A673 (cell line): Measurements from ENCODE around the gene HOXC5. TPM values are rescaled to one million over a fixed set of nuclear protein-coding genes. Genes with fewer than 3 reads are reported as not detected.

Experiments used
- BruUV-seq: library from RNA; stranded (reverse); fragments of 400-500 nt; replicated peaks from 2 replicates; lab custom pipeline; 2021; lab: Mats Ljungman, UMichigan
- CTCF ChIA-PET: fragments of 300-600 bp; sonication (Branson Sonifier 250); formaldehyde crosslinking; loops from one replicate; lab custom pipeline; 2022; ENCODE audit warnings: antibody characterized with exemption; lab: Charles Lee
- POLR2A ChIA-PET: fragments of 300-600 bp; sonication (Branson Sonifier 250); formaldehyde crosslinking; loops from one replicate; lab custom pipeline; 2022; ENCODE audit warnings: antibody characterized with exemption; ENCODE audit not compliant: low non-redundant PET; lab: Charles Lee
- DNase-seq: peaks from one replicate; pipeline ENCODE4 v3.0.0-alpha.2; 2015; ENCODE audit warnings: low spot score
- H3K27ac ChIP-seq: fragments of 200-600 bp; sonication (generic); 2 replicates; pipeline ENCODE4 v1.5.1; 2016; ENCODE audit warnings: mixed run types, low read depth, mild to moderate bottlenecking, mixed read lengths, antibody characterized with exemption, low read length; ENCODE audit not compliant: poor library complexity, severe bottlenecking
- H3K27me3 ChIP-seq: fragments of 200-600 bp; sonication (generic); replicated peaks from 2 replicates; pipeline ENCODE4 v1.6.1; 2017; ENCODE audit warnings: mixed run types, low read depth, mild to moderate bottlenecking, mixed read lengths, antibody characterized with exemption, low read length; ENCODE audit not compliant: insufficient read depth, poor library complexity
- H3K36me3 ChIP-seq: fragments of 200-600 bp; sonication (generic); 2 replicates; pipeline ENCODE4 v1.6.1; 2016; ENCODE audit warnings: mixed run types, mild to moderate bottlenecking, mixed read lengths, antibody characterized with exemption, low read length; ENCODE audit not compliant: insufficient read depth, poor library complexity, severe bottlenecking
- H3K4me1 ChIP-seq: fragments of 200-600 bp; sonication (generic); 2 replicates; pipeline ENCODE4 v1.6.1; 2017; ENCODE audit warnings: mixed run types, mild to moderate bottlenecking, mixed read lengths, antibody characterized with exemption, low read length; ENCODE audit not compliant: insufficient read depth, poor library complexity, severe bottlenecking
- H3K4me3 ChIP-seq: fragments of 200-600 bp; sonication (generic); 2 replicates; pipeline ENCODE4 v1.5.1; 2016; ENCODE audit warnings: low read depth, mixed run types, mild to moderate bottlenecking, mixed read lengths, low read length; ENCODE audit not compliant: poor library complexity, severe bottlenecking
- H3K9me3 ChIP-seq: fragments of 200-600 bp; sonication (generic); 2 replicates; pipeline ENCODE4 v1.6.1; 2016; ENCODE audit warnings: mixed run types, low read depth, mild to moderate bottlenecking, mixed read lengths, antibody characterized with exemption, low read length; ENCODE audit not compliant: poor library complexity, severe bottlenecking
- EZH2 ChIP-seq: fragments of 200-600 bp; sonication (generic); IDR thresholded peaks from 2 replicates; pipeline ENCODE4 v1.6.1; 2017; ENCODE audit warnings: borderline replicate concordance, low read depth, mild to moderate bottlenecking, mixed read lengths, antibody characterized with exemption, low read length; ENCODE audit not compliant: poor library complexity, severe bottlenecking
- intact Hi-C: fragments of 100-400 bp; cut with micrococcal nuclease; formaldehyde crosslinking; loops from one replicate; pipeline ENCODE4 v1.10.0; 2022; ENCODE audit not compliant: unreplicated experiment
- total RNA-seq: library from RNA; stranded (reverse); gene quantifications from 2 replicates; pipeline ENCODE4 v1.2.3, GENCODE V29; 2021
- TF ChIP-seq, protein P1 (sequence below): fragments of 300-800, 200-600 bp; sonication (generic); conservative IDR thresholded peaks from 2 replicates; pipeline ENCODE4 v1.5.1; 2017; ENCODE audit warnings: low read depth, mild to moderate bottlenecking, antibody characterized with exemption, low read length, moderate library complexity, mixed read lengths

HOXC5 gene
- total RNA-seq, 1 experiment from 2014 or later, result 1.9 TPM

DNA sequence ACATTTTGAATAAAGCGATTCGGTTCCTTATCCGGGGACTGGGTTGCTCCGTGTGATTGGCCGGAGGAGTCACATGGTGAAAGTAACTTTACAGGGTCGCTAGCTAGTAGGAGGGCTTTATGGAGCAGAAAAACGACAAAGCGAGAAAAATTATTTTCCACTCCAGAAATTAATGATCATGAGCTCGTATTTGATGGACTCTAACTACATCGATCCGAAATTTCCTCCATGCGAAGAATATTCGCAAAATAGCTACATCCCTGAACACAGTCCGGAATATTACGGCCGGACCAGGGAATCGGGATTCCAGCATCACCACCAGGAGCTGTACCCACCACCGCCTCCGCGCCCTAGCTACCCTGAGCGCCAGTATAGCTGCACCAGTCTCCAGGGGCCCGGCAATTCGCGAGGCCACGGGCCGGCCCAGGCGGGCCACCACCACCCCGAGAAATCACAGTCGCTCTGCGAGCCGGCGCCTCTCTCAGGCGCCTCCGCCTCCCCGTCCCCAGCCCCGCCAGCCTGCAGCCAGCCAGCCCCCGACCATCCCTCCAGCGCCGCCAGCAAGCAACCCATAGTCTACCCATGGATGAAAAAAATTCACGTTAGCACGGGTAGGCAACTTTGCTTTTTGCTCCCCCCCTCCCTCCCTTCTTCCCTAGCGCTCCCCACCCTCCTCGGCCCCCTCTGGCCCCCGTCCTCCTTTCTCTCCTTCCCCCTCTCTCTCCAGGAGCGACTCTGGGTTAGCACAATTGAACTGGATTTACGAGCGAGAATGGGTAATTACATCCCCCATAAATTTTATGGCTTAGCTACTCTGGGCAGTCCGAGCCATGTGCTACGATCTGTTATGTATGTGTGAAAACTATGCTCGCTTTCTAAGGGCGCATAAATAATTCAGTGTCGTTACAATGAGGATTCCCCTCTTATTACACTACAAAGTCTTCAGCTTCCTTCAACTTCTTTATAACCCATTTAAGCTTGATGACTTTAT lies 21.2 kb downstream of the HOXC5 start, which contains the start of gene HOXC4:
Gene HOXC4 (plus strand): TSS at position 85 of the 991 bp plus-strand sequence. CDS start 88 bp downstream, at position 173.
- TF ChIP-seq, protein P1, sequence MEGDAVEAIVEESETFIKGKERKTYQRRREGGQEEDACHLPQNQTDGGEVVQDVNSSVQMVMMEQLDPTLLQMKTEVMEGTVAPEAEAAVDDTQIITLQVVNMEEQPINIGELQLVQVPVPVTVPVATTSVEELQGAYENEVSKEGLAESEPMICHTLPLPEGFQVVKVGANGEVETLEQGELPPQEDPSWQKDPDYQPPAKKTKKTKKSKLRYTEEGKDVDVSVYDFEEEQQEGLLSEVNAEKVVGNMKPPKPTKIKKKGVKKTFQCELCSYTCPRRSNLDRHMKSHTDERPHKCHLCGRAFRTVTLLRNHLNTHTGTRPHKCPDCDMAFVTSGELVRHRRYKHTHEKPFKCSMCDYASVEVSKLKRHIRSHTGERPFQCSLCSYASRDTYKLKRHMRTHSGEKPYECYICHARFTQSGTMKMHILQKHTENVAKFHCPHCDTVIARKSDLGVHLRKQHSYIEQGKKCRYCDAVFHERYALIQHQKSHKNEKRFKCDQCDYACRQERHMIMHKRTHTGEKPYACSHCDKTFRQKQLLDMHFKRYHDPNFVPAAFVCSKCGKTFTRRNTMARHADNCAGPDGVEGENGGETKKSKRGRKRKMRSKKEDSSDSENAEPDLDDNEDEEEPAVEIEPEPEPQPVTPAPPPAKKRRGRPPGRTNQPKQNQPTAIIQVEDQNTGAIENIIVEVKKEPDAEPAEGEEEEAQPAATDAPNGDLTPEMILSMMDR, result no peak
- no peak for TF ChIP-seq EZH2
- Histone ChIP-seq H3K9me3 (no peaks in the 10 kb centered on the region), H3K27me3 (no peaks in the 10 kb centered on the region), H3K4me1 (peaks cover 34% of the 10 kb centered on the region), H3K27ac (no peak within 1 kb of the TSS), H3K4me3 (peak within 1 kb of the TSS; percentile 55), H3K36me3 (no peaks in the 10 kb centered on the region)
- TSS peak; percentile 73 for BruUV-seq
- ChIA-PET CTCF (interaction anchor here (0.6 to 2.1 kb wide), 4 partner anchors 29 to 148 kb away, joined by 3 to 7 read pairs (median 4); no protein-coding TSS in a partner anchor), POLR2A (interaction anchor here (0.7 kb wide), 1 partner anchor 37 kb away, joined by 4 read pairs; no protein-coding TSS in a partner anchor)
- intact Hi-C loops, result no loop called here
- peak; percentile 67 for DNase-seq

DNA sequence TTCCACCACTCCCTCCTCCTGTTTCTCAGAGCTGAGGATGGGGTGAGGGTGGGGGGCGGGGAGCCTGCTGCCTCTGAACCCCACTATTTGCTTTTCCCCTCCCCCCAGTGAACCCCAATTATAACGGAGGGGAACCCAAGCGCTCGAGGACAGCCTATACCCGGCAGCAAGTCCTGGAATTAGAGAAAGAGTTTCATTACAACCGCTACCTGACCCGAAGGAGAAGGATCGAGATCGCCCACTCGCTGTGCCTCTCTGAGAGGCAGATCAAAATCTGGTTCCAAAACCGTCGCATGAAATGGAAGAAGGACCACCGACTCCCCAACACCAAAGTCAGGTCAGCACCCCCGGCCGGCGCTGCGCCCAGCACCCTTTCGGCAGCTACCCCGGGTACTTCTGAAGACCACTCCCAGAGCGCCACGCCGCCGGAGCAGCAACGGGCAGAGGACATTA lies 21.9 kb downstream of the HOXC5 start:
- Histone ChIP-seq H3K27me3 (no peaks in the 10 kb centered on the region), H3K27ac (no peak overlapping the region), H3K4me3 (peak overlapping the region; percentile 55), H3K4me1 (peaks cover 34% of the 10 kb centered on the region), H3K9me3 (no peaks in the 10 kb centered on the region), H3K36me3 (no peaks in the 10 kb centered on the region)
- DNase-seq, result no peak
- BruUV-seq, result no TSS peak
- POLR2A ChIA-PET, result no interaction called here
- TF ChIP-seq EZH2, result no peak
- TF ChIP-seq, protein P1, result no peak
- intact Hi-C loops, result no loop called here
- CTCF ChIA-PET, result interaction anchor here (2.1 kb wide), 1 partner anchor 147 kb away, joined by 5 read pairs; no protein-coding TSS in a partner anchor

DNA sequence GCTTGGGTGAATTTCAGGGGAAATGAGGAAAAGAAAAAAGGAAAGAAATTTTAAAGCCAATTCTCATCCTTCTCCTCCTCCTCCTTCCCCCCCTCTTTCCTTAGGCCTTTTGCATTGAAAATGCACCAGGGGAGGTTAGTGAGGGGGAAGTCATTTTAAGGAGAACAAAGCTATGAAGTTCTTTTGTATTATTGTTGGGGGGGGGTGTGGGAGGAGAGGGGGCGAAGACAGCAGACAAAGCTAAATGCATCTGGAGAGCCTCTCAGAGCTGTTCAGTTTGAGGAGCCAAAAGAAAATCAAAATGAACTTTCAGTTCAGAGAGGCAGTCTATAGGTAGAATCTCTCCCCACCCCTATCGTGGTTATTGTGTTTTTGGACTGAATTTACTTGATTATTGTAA lies 22.7 kb downstream of the HOXC5 start:
- intact Hi-C loops, result no loop called here
- ChIA-PET POLR2A (no interaction called here), CTCF (no interaction called here)
- Histone ChIP-seq H3K9me3 (no peaks in the 10 kb centered on the region), H3K27me3 (no peaks in the 10 kb centered on the region), H3K36me3 (no peaks in the 10 kb centered on the region), H3K4me3 (no peak overlapping the region), H3K4me1 (peaks cover 34% of the 10 kb centered on the region), H3K27ac (no peak overlapping the region)
- DNase-seq, result no peak
- BruUV-seq, result TSS peak; percentile 76
- TF ChIP-seq, protein P1, result no peak
- no peak for TF ChIP-seq EZH2
